ENCODE results near the gene TMEM178B.

Gene TMEM178B

DNA sequence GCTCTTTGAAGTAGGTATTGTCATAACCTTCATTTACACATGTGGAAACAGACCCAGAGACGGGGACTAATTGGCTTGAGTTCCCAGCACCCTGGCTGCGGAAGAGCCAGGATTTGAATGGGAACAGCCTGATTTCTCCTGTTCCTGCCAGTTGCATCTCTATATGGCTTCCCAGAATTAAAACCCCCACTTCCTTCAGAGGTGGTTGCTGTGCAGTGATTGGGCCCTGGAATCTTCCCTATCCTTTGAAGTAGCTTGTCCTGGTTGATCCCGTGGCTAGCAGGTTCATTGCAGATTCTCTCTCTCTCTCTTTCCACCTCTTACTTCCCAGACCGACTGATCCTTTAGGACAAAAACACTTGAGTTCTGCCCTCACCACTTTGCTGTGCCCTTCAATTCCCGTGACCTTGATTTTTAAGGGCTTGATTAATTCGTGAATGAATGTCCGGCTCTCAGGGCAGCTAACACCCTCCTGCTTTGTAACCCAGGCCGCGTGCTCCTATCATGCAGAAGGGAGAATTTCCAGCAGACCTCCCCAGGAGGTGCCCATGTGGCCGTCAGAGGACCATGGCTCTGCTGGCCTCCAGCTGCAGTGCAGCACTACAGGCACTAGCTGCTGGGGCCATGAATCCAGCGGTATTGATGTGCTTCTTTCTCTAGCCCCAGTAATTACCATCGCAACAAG lies 356.7 kb downstream of the TMEM178B start:
- ChIA-PET CTCF (no interaction called here), POLR2A (ENCODE audit: low non-redundant PET) (no interaction called here)
- DNase-seq (ENCODE audit: low spot score) = no peak
- H3K27ac ChIP-seq = no peak overlapping the region
- TF ChIP-seq, protein P1, sequence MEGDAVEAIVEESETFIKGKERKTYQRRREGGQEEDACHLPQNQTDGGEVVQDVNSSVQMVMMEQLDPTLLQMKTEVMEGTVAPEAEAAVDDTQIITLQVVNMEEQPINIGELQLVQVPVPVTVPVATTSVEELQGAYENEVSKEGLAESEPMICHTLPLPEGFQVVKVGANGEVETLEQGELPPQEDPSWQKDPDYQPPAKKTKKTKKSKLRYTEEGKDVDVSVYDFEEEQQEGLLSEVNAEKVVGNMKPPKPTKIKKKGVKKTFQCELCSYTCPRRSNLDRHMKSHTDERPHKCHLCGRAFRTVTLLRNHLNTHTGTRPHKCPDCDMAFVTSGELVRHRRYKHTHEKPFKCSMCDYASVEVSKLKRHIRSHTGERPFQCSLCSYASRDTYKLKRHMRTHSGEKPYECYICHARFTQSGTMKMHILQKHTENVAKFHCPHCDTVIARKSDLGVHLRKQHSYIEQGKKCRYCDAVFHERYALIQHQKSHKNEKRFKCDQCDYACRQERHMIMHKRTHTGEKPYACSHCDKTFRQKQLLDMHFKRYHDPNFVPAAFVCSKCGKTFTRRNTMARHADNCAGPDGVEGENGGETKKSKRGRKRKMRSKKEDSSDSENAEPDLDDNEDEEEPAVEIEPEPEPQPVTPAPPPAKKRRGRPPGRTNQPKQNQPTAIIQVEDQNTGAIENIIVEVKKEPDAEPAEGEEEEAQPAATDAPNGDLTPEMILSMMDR (conservative IDR thresholded peaks at IDR 0.05; ENCODE audit: low read depth) = no peak

DNA sequence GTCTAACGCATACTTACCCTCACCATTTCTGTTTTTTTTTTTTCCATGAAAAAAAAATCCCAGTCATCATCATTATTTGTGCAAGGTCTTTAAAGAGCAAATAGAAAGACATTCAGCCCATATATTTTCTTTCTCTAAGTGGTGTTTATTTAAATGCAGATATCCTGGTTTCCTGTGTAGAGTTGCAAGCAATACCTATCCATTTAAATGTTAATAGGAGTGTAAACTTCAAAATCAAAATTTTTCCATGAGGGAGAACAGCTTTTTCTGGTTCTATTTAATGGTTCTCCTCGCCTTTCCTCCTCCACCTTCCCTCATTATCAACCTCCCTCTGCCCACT lies 357.2 kb downstream of the TMEM178B start:
- ChIA-PET CTCF (no interaction called here), POLR2A (ENCODE audit: low non-redundant PET) (no interaction called here)
- no peak overlapping the region for H3K27ac ChIP-seq
- DNase-seq (ENCODE audit: low spot score) = no peak
- TF ChIP-seq, protein P1 (conservative IDR thresholded peaks at IDR 0.05; ENCODE audit: low read depth) = no peak

DNA sequence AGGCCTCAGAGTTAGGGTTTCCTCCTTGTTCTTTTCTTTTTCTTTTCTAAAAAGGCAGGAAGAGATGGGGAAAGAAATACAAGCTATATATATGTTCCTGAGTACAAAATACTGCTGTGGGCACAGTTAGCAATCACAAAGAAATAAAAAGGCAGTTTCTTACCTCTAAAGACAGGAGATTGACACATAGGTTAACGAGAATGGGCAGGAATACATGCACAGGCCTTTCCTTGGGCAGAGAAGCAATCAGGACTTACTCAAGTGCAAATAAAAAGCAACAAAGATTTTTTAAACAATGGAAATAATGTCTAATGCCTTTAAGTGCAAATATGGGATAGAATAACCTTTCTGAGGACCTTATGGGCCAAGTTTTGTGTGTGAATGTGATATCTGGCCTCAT lies 357.8 kb downstream of the TMEM178B start:
- H3K27ac ChIP-seq = no peak overlapping the region
- CTCF ChIA-PET = no interaction called here
- TF ChIP-seq, protein P1 (conservative IDR thresholded peaks at IDR 0.05; ENCODE audit: low read depth) = no peak
- POLR2A ChIA-PET (ENCODE audit: low non-redundant PET) = interaction anchor here (0.5 kb wide), 1 partner anchor 51 kb away, joined by 6 read pairs; no protein-coding TSS in a partner anchor
- no peak for DNase-seq (ENCODE audit: low spot score)

DNA sequence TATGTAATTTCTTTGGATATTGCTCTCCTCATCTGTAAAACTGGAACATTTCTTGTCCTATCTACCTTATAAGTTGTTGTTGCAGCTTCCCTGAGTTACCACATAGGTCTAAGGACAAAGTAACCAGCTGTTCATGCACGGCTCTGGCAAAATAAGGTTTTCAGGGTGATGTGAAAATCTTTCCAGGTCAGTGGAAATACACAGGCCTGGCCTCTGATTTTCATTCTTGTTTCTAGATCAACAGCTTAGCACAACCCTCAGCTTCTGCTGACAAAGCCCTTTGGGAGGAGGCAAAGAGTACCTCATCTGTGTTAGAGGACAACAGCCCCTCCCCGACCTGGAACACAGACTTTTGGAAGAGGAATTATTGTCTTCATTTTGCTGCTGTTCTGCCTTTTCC lies 359.8 kb downstream of the TMEM178B start:
- TF ChIP-seq, protein P1 (conservative IDR thresholded peaks at IDR 0.05; ENCODE audit: low read depth) = no peak
- POLR2A ChIA-PET (ENCODE audit: low non-redundant PET) = no interaction called here
- no peak overlapping the region for H3K27ac ChIP-seq
- no peak for DNase-seq (ENCODE audit: low spot score)
- CTCF ChIA-PET = no interaction called here

DNA sequence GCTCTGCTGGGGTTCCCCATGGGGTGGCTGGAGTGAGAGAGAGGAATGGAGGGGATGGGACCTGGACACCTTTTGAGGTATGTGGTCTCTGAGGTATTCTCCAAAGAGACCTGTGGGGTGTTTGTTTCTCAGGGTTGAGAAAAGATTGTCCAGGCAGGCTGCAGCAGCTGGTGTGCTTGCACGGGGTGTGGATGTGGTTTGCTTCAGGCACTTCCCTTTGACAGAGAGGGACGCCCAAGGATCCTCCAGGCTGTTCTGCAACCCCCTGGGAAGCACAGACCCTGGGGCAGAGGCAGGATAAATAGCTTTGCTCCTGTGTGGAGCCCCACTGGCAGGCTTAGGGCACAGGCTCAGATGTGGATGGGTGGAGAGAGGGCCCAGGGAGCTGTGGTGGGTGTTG lies 362.3 kb downstream of the TMEM178B start:
- H3K27ac ChIP-seq = no peak overlapping the region
- ChIA-PET CTCF (interaction anchor here (0.6 kb wide), 2 partner anchors 144 to 312 kb away, joined by 3 read pairs; no protein-coding TSS in a partner anchor), POLR2A (ENCODE audit: low non-redundant PET) (no interaction called here)
- TF ChIP-seq, protein P1 (conservative IDR thresholded peaks at IDR 0.05; ENCODE audit: low read depth) = no peak
- no peak for DNase-seq (ENCODE audit: low spot score)

DNA sequence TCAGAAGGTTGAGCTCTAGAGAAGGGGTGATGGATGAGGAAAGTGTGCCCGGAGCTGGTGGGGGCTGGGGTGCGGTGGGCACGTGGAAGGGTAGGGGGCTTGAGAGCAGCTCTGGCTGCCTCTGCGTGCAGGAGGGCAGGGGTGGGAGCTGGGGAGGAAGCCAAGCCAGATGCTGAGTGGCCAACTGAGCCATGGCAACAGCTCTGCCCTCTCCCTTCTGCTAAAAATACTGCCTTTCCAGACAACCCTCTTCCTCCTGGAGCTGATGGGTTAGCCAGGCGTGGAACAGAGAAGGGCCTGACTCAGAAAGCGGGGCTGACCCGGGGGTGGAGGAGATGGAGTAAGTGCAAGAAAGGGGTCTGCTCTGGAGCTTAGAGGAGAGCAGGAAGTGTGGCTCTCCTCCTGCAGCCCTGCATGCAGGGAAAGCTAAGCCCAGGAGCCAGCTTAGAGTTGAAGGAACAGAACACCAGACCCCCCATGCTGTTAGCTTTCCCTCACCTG lies 362.8 kb downstream of the TMEM178B start:
- POLR2A ChIA-PET (ENCODE audit: low non-redundant PET) = no interaction called here
- DNase-seq (ENCODE audit: low spot score) = no peak

More for the DNA sequence above, 362.8 kb downstream of the TMEM178B start:
- no peak overlapping the region for H3K27ac ChIP-seq
- TF ChIP-seq, protein P1 (conservative IDR thresholded peaks at IDR 0.05; ENCODE audit: low read depth) = no peak
- CTCF ChIA-PET = interaction anchor here (0.6 kb wide), 2 partner anchors 145 to 312 kb away, joined by 3 read pairs; no protein-coding TSS in a partner anchor
